Retinal pigment epithelial cell (primary cell): ENCODE measurements around the gene ANKS1B.

Experiments used
- DNase-seq: peaks from one replicate; pipeline ENCODE4 v3.0.0-alpha.2; 2010; ENCODE audit warnings: low read depth
- H3K4me3 ChIP-seq: 2 replicates; pipeline ENCODE4 v1.5.1; 2011; ENCODE audit warnings: mild to moderate bottlenecking, low read length, control low read depth, moderate library complexity
- TF ChIP-seq, protein P1 (sequence below): conservative IDR thresholded peaks from 2 replicates; pipeline ENCODE4 v1.5.1; 2011; ENCODE audit warnings: low read depth, low read length, control low read depth, inconsistent platforms

The ANKS1B gene

DNA sequence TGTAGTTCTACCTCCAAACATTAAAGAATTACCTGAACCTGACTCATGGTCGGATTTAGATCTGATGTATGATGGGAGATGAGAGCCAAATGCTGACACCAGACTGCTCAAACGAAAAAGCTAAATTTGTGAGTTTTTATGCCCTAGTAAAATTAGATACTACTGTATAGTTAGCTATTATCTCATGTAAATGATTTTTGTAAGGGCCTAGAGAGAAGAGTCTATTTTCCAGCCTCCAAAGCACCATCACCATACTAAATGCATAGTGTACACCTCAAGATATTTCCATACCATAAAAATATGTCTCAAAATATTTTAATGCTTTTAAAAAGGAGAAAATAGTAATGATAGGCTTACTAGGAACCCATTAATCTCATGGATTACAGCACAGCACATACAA lies 18.3 kb downstream of the ANKS1B start:
- DNase-seq, result no peak
- no peak overlapping the region for H3K4me3 ChIP-seq
- TF ChIP-seq, protein P1, sequence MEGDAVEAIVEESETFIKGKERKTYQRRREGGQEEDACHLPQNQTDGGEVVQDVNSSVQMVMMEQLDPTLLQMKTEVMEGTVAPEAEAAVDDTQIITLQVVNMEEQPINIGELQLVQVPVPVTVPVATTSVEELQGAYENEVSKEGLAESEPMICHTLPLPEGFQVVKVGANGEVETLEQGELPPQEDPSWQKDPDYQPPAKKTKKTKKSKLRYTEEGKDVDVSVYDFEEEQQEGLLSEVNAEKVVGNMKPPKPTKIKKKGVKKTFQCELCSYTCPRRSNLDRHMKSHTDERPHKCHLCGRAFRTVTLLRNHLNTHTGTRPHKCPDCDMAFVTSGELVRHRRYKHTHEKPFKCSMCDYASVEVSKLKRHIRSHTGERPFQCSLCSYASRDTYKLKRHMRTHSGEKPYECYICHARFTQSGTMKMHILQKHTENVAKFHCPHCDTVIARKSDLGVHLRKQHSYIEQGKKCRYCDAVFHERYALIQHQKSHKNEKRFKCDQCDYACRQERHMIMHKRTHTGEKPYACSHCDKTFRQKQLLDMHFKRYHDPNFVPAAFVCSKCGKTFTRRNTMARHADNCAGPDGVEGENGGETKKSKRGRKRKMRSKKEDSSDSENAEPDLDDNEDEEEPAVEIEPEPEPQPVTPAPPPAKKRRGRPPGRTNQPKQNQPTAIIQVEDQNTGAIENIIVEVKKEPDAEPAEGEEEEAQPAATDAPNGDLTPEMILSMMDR, result no peak

DNA sequence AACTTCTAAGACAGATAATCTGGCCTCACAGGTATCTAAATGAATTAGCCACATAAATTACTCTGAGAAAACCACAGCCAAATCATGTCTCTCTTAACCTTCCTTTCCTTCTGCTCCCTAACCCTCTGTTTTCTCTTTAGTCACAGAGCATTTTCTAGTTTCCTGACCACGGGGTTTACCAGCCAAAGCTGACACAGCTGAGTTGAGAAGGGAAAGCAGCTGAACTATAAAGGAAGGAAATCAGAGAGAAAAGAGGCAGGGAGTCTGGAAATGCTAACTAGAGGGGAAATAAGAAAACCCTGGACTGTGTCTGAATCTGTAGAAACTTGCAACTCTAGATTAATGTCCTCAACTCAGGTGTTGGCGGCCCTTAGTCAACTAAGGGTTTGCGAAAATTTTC lies 24.4 kb downstream of the ANKS1B start:
- DNase-seq, result no peak
- no peak overlapping the region for H3K4me3 ChIP-seq
- TF ChIP-seq, protein P1, result no peak

DNA sequence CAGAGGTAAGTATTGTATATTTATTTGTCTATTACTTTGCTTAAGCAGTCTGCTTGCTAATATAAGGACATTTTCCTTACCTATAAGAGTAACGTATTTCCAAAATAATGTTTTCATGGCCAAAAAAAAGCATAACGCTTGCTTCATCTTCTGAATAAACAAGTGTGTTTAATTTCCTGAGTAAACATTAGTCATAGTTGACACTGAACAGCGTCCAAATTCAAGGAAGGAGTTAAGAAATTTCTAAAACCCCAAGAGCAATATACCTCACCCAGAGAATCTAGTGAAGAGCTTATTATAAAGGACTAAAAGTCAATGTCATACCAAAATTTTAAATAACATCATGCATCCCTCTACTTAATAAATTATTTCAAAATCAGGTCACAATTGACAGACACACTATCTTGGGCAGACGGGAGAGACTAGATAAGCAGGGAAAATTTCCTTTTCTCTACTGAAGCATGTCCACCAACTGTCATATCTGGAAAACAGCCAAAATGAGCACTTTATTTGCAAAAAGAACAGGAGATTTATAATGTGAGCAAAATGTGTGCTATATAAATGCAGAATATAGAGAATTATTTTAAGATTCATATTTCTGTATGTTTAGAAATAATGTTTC lies 25.1 kb downstream of the ANKS1B start:
- no peak for DNase-seq
- no peak overlapping the region for H3K4me3 ChIP-seq

DNA sequence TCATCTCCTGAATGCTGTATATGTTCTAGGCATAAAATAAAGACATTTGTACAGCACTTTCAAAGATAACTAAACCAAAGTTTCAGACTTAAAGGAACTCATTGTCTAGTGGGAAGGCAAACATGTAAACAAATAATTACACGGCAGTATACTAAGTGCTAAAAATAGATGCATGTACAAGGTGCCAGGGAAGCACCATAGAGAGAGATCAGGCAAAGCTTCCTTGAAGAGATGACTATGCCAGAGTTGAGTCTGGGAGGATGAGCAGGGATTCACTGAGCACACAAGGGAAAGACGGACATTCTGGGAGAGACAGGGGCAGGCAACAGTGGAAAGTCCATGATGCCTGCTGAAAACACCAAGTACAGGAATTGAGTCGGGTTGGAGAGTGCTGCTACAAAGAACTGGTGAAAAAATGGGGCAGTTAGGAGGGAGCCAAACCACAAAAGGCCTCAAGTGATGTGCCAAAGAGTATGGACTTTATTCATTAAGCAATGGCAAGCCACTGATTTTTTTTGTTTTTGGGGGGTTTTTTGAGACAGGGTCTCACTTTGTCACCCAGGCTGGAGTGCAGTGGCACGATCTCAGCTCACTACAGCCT lies 26.8 kb downstream of the ANKS1B start:
- no peak overlapping the region for H3K4me3 ChIP-seq
- TF ChIP-seq, protein P1, result no peak
- DNase-seq, result no peak

More for the DNA sequence above, 25.1 kb downstream of the ANKS1B start:
- TF ChIP-seq, protein P1, result no peak

DNA sequence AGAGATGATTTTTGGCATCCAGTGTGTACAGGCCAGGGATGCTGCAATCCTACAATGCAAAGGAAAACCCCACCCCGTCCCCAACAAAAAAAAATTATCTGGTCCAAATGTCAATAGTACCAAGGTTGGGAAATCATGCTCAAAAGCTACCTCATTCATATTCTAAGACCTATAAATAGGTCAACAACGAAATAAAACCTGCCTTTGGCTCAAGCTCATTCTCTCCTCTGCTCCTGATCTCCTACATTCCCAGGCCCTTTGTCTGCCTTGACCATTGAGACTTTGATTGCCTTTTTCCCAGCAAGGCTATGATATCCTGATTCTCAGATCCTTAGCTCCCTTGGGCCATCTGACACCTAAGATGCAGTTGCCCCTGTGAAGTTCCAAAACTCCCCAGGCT lies 30.0 kb downstream of the ANKS1B start:
- no peak overlapping the region for H3K4me3 ChIP-seq
- no peak for DNase-seq
- TF ChIP-seq, protein P1, result no peak

DNA sequence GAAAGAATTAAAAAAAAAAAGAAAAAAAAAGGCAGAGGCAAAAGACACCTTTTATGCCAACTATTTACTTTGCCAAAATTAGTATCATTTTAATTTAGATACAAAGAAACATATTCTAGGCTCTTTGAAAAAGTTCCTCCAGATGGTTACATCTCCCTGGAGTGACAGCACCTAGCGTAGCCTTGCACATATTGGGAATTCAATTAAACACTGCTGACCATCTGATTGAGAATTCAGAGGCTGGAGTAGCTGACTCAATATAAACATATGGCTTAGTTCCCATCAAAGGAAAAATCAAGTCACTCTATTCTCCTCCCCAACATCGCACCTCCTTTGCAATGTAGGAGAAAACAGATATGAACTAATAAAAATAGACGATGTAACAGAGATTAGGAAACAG lies 36.4 kb downstream of the ANKS1B start:
- no peak for DNase-seq
- no peak overlapping the region for H3K4me3 ChIP-seq
- TF ChIP-seq, protein P1, result no peak

DNA sequence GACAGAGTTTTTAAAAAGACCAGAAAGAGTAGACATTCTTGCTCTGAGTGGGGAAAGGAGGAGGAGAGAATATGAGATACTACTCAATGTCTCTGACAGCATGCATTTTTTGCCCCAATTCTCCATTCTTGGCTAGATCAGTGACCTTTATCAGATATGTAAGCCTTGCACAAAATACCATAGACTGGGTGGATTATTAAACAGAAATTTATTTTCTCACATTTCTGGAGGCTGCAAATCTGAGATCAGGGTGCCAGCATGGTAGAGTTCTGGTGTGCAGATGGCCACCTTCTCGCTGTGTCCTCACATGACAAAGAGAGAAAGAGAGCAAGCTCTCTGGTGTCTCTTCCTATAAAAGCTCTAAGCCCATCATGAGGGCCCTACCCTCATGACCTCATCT lies 38.6 kb downstream of the ANKS1B start:
- DNase-seq, result no peak
- TF ChIP-seq, protein P1, result no peak
- no peak overlapping the region for H3K4me3 ChIP-seq
